A549 (cell line): ENCODE data around the gene E2F2. TPM values are rescaled to one million over a fixed set of nuclear protein-coding genes. Genes with fewer than 3 reads are reported as not detected.
A peak's percentile ranks its signal among the peaks of the same experiment; 100 is the strongest.

ENCODE experiments used
- CBX2 ChIP-seq: fragments of 200-600 bp; sonication (generic); IDR thresholded peaks from 2 replicates; pipeline ENCODE4 v1.6.1; 2016; ENCODE audit warnings: low read depth, mild to moderate bottlenecking, borderline replicate concordance
- CBX8 ChIP-seq: fragments of 200-600 bp; sonication (generic); IDR thresholded peaks from 2 replicates; pipeline ENCODE4 v1.6.1; 2016
- CEBPB ChIP-seq, 2 experiments: fragments of >200 bp in 1 of 2; sonication (Bioruptor Twin) in 1 of 2; formaldehyde crosslinking in 1 of 2; IDR thresholded peaks; 2 replicates each; pipeline ENCODE4 v1.6.1; 2012 to 2016
- CHD2 ChIP-seq: fragments of 150-350 bp; IDR thresholded peaks from 2 replicates; pipeline ENCODE4 v1.6.1; 2014; ENCODE audit warnings: low read length; ENCODE audit not compliant: partially characterized antibody
- CHD4 ChIP-seq: fragments of 200-600 bp; sonication (generic); IDR thresholded peaks from 2 replicates; pipeline ENCODE4 v1.6.1; 2016; ENCODE audit warnings: antibody characterized with exemption, mild to moderate bottlenecking, borderline replicate concordance
- EHMT2 ChIP-seq: fragments of 200-600 bp; sonication (generic); IDR thresholded peaks from 2 replicates; pipeline ENCODE4 v1.6.1; 2016; ENCODE audit warnings: antibody characterized with exemption, low read depth, mild to moderate bottlenecking, moderate library complexity
- FOSB ChIP-seq: fragments of 250-450 bp; sonication (Bioruptor Pico); IDR thresholded peaks from 2 replicates; pipeline ENCODE4 v1.5.0; 2020; ENCODE audit warnings: mild to moderate bottlenecking, moderate library complexity
- FOSL2 ChIP-seq, 2 experiments: fragments of 450-650 bp in 1 of 2; fragments of >200 bp in 1 of 2; sonication (Bioruptor Twin) in 1 of 2; formaldehyde crosslinking; IDR thresholded peaks; 2 replicates each; pipeline versions ENCODE4 v1.5.0 to v1.6.1; 2016 to 2020; ENCODE audit warnings: mild to moderate bottlenecking in 1 of 2, moderate library complexity in 1 of 2
- FOXS1 ChIP-seq: fragments of 250-450 bp; sonication (Bioruptor Pico); IDR thresholded peaks from 2 replicates; pipeline ENCODE4 v1.5.0; 2020; ENCODE audit warnings: mild to moderate bottlenecking, moderate library complexity
- GATA3 ChIP-seq: IDR thresholded peaks from 2 replicates; pipeline ENCODE4 v1.6.1; 2012; ENCODE audit warnings: borderline replicate concordance
- HEYL ChIP-seq: fragments of 250-450 bp; sonication (Bioruptor Pico); IDR thresholded peaks from 2 replicates; pipeline ENCODE4 v1.8.0; 2021; ENCODE audit warnings: mild to moderate bottlenecking, moderate library complexity
- HOXA7 ChIP-seq: fragments of 250-450 bp; sonication (Bioruptor Pico); IDR thresholded peaks from 2 replicates; pipeline ENCODE4 v1.5.0; 2020; ENCODE audit warnings: mild to moderate bottlenecking, moderate library complexity
- HOXB13 ChIP-seq: fragments of 250-450 bp; sonication (Bioruptor Pico); IDR thresholded peaks from 2 replicates; pipeline ENCODE4 v1.5.0; 2020; ENCODE audit warnings: low read depth, mild to moderate bottlenecking, moderate library complexity
- JUN ChIP-seq, 2 experiments: fragments of >200 bp; sonication (Bioruptor Twin); formaldehyde crosslinking; IDR thresholded peaks; 2 replicates in 1 of 2; 3 replicates in 1 of 2; pipeline ENCODE4 v1.6.1; 2016 to 2017
- JUNB ChIP-seq: fragments of >200 bp; sonication (Bioruptor Twin); formaldehyde crosslinking; IDR thresholded peaks from 2 replicates; pipeline ENCODE4 v1.6.1; 2016
- KDM5A ChIP-seq: fragments of 200-600 bp; sonication (generic); IDR thresholded peaks from 2 replicates; pipeline ENCODE4 v1.6.1; 2016; ENCODE audit warnings: antibody characterized with exemption, mild to moderate bottlenecking
- MAFK ChIP-seq: fragments of 450-650 bp; IDR thresholded peaks from 2 replicates; pipeline ENCODE4 v1.6.1; 2014; ENCODE audit not compliant: partially characterized antibody
- MAX ChIP-seq: IDR thresholded peaks from 2 replicates; pipeline ENCODE4 v1.6.1; 2012
- MAZ ChIP-seq: fragments of 150-350 bp; IDR thresholded peaks from 2 replicates; pipeline ENCODE4 v1.6.1; 2014; ENCODE audit warnings: antibody characterized with exemption, low read depth, low read length, borderline replicate concordance
- MYC ChIP-seq: IDR thresholded peaks from 2 replicates; pipeline ENCODE4 v1.6.1; 2012; ENCODE audit warnings: mild to moderate bottlenecking, inconsistent platforms, low read length, improper control_type of control experiment, borderline replicate concordance
- NPAS2 ChIP-seq: fragments of 250-450 bp; sonication (Bioruptor Pico); IDR thresholded peaks from 2 replicates; pipeline ENCODE4 v1.8.0; 2022; ENCODE audit warnings: mild to moderate bottlenecking, moderate library complexity, borderline replicate concordance
- POLR2AphosphoS2 ChIP-seq: conservative IDR thresholded peaks from 2 replicates; pipeline ENCODE4 v1.6.1; 2012; ENCODE audit warnings: low read length, improper control_type of control experiment, inconsistent platforms
- RAD21 ChIP-seq, 2 experiments: fragments of >200 bp in 1 of 2; sonication (Bioruptor Twin) in 1 of 2; formaldehyde crosslinking in 1 of 2; IDR thresholded peaks in 1 of 2; conservative IDR thresholded peaks in 1 of 2; 2 replicates in 1 of 2; 3 replicates in 1 of 2; pipeline ENCODE4 v1.6.1; 2012 to 2018; ENCODE audit warnings: inconsistent platforms in 1 of 2
- RARB ChIP-seq: fragments of 250-450 bp; sonication (Bioruptor Pico); IDR thresholded peaks from 2 replicates; pipeline ENCODE4 v1.8.0; 2021; ENCODE audit warnings: mild to moderate bottlenecking, moderate library complexity
- RFX5 ChIP-seq: fragments of 450-650 bp; IDR thresholded peaks from 2 replicates; pipeline ENCODE4 v1.7.1; 2014; ENCODE audit warnings: antibody characterized with exemption, mild to moderate bottlenecking, moderate library complexity
- SMC3 ChIP-seq: fragments of >200 bp; sonication (Bioruptor Twin); formaldehyde crosslinking; IDR thresholded peaks from 3 replicates; pipeline ENCODE4 v1.6.1; 2018; ENCODE audit warnings: inconsistent platforms
- SREBF2 ChIP-seq: fragments of 450-650 bp; IDR thresholded peaks from 2 replicates; pipeline ENCODE4 v1.6.1; 2014; ENCODE audit warnings: mild to moderate bottlenecking, moderate library complexity
- TP53 ChIP-seq: fragments of 250-450 bp; sonication (Bioruptor Pico); IDR thresholded peaks from 2 replicates; pipeline ENCODE4 v1.5.0; 2021; ENCODE audit warnings: mild to moderate bottlenecking, moderate library complexity
- ZC3H11A ChIP-seq: fragments of 450-650 bp; IDR thresholded peaks from 2 replicates; pipeline ENCODE4 v1.6.1; 2014; ENCODE audit warnings: antibody characterized with exemption, mild to moderate bottlenecking
- ZFP36 ChIP-seq: fragments of 450-650 bp; IDR thresholded peaks from 2 replicates; pipeline ENCODE4 v1.6.1; 2014; ENCODE audit warnings: borderline replicate concordance; ENCODE audit not compliant: partially characterized antibody
- ZNF302 ChIP-seq: fragments of 250-450 bp; sonication (Bioruptor Pico); IDR thresholded peaks from 2 replicates; pipeline ENCODE4 v1.9.0; 2021; ENCODE audit warnings: inconsistent platforms, mild to moderate bottlenecking, moderate library complexity
- polyA plus RNA-seq, 4 experiments: library from polyadenylated mRNA; depleted of rRNA in 3 of 4; stranded (reverse); fragments of >200 nt; fragmentation: RNase III in 1 of 4; extraction: RNeasy Plus Mini Kit Qiagen cat#74134 plus additional on column Dnase treatment in 1 of 4; gene quantifications; 2 replicates in 3 of 4; 3 replicates in 1 of 4; pipeline ENCODE4 v1.2.3, GENCODE V29; 2011 to 2017
- TF ChIP-seq, protein P1 (sequence below): fragments of 150-350 bp; IDR thresholded peaks from 2 replicates; pipeline ENCODE4 v1.6.1; 2014; ENCODE audit warnings: low read depth, mild to moderate bottlenecking, low read length
- TF ChIP-seq, protein P2 (sequence below): fragments of 250-450 bp; sonication (Bioruptor Pico); IDR thresholded peaks from 2 replicates; pipeline ENCODE4 v1.5.0; 2020; ENCODE audit warnings: low read depth, mild to moderate bottlenecking, moderate library complexity
- TF ChIP-seq, protein P3 (sequence below): fragments of >200 bp; sonication (Bioruptor Twin); formaldehyde crosslinking; IDR thresholded peaks from 3 replicates; pipeline ENCODE4 v1.5.1; 2016
- TF ChIP-seq, protein P4 (sequence below): fragments of >200 bp; sonication (Bioruptor Twin); formaldehyde crosslinking; IDR thresholded peaks from 2 replicates; pipeline ENCODE4 v1.6.1; 2016
- TF ChIP-seq, protein P5 (sequence below): fragments of 450-650 bp; IDR thresholded peaks from 2 replicates; pipeline ENCODE4 v1.6.1; 2014; ENCODE audit warnings: antibody characterized with exemption

Gene E2F2
- polyA plus RNA-seq, 2 of the 4 experiments (the other 2 are of a cell fraction) = 0.90 to 3.4 TPM

DNA sequence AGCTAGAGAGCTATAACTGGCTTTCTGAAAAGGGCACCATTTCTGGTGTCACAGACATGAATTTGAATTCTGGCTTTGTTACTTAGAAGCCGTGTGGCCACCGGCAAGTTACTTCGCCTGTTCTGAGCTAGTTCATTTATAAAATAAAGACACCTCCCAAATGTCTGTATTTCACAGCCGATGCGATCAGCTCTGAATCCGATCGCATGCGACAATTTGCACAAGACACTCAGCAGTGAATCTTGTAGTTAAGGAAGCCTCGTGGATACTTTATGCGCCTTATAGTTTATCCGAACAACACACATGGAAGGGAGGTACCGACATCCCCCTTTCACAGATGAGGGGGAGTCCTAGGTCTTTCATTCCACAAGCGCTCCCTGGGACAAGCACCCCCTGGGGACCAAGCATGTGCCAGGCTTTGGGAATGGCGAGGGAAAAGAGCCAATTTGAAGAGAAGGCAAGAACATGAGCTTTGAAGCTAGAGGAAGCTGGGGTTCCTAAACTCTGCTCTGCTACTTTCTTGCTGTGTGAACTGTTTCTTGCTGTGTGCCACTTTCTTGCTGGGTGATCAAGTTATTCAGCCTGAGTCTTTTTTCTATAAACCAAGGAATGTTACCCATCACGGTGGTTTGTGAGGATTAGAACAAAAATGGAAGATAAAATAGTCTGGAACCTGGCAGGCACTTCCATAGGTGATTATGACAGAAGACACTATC, 24.4 kb upstream of the E2F2 start (continued):
- TF ChIP-seq, protein P1, sequence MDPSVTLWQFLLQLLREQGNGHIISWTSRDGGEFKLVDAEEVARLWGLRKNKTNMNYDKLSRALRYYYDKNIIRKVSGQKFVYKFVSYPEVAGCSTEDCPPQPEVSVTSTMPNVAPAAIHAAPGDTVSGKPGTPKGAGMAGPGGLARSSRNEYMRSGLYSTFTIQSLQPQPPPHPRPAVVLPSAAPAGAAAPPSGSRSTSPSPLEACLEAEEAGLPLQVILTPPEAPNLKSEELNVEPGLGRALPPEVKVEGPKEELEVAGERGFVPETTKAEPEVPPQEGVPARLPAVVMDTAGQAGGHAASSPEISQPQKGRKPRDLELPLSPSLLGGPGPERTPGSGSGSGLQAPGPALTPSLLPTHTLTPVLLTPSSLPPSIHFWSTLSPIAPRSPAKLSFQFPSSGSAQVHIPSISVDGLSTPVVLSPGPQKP = no peak
- TF ChIP-seq RARB (CRISPR knock-in tag) (no peak; the same call in 1 of the 2 replicates), JUNB (no peak), HEYL (CRISPR knock-in tag) (peak; percentile 39; the same call in 1 of the 2 replicates), HOXB13 (CRISPR knock-in tag) (peak; percentile 68), KDM5A (no peak), MAFK (no peak), CBX8 (no peak), CHD2 (no peak), FOSB (CRISPR knock-in tag) (peak; percentile 74; the same call in 1 of the 2 replicates), JUN (IDR thresholded peaks at IDR 0.05) (no peak; a peak in 1 of 5 replicates), RFX5 (no peak), MYC (no peak; the same call in 1 of the 2 replicates), EHMT2 (no peak), MAX (peak; percentile 2; the same call in 1 of the 2 replicates), CEBPB (IDR thresholded peaks at IDR 0.05) (no peak), CBX2 (no peak), FOSL2 (IDR thresholded peaks at IDR 0.05) (no peak), FOSL2 (CRISPR knock-in tag; IDR thresholded peaks at IDR 0.05) (no peak), TP53 (CRISPR knock-in tag) (peak; percentile 86; the same call in 1 of the 2 replicates), SREBF2 (no peak), GATA3 (no peak), ZC3H11A (no peak), ZNF302 (no peak), SMC3 (no peak; the same call in 2 of the 3 replicates), FOXS1 (CRISPR knock-in tag) (no peak; the same call in 1 of the 2 replicates), NPAS2 (no peak), ZFP36 (no peak), POLR2AphosphoS2 (no peak), HOXA7 (CRISPR knock-in tag) (peak; percentile 46), MAZ (no peak), RAD21 (conservative IDR thresholded peaks at IDR 0.05 in 1 of 2, IDR thresholded peaks at IDR 0.05 in 1 of 2) (no peak), CHD4 (no peak)
- TF ChIP-seq, protein P2, sequence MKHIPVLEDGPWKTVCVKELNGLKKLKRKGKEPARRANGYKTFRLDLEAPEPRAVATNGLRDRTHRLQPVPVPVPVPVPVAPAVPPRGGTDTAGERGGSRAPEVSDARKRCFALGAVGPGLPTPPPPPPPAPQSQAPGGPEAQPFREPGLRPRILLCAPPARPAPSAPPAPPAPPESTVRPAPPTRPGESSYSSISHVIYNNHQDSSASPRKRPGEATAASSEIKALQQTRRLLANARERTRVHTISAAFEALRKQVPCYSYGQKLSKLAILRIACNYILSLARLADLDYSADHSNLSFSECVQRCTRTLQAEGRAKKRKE = 0 out of 2 replicates have a peak, but pooled peaks have one; percentile 24
- TF ChIP-seq, protein P3, sequence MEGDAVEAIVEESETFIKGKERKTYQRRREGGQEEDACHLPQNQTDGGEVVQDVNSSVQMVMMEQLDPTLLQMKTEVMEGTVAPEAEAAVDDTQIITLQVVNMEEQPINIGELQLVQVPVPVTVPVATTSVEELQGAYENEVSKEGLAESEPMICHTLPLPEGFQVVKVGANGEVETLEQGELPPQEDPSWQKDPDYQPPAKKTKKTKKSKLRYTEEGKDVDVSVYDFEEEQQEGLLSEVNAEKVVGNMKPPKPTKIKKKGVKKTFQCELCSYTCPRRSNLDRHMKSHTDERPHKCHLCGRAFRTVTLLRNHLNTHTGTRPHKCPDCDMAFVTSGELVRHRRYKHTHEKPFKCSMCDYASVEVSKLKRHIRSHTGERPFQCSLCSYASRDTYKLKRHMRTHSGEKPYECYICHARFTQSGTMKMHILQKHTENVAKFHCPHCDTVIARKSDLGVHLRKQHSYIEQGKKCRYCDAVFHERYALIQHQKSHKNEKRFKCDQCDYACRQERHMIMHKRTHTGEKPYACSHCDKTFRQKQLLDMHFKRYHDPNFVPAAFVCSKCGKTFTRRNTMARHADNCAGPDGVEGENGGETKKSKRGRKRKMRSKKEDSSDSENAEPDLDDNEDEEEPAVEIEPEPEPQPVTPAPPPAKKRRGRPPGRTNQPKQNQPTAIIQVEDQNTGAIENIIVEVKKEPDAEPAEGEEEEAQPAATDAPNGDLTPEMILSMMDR = no peak
- TF ChIP-seq, protein P4, sequence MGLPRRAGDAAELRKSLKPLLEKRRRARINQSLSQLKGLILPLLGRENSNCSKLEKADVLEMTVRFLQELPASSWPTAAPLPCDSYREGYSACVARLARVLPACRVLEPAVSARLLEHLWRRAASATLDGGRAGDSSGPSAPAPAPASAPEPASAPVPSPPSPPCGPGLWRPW = no peak
- TF ChIP-seq, protein P5, sequence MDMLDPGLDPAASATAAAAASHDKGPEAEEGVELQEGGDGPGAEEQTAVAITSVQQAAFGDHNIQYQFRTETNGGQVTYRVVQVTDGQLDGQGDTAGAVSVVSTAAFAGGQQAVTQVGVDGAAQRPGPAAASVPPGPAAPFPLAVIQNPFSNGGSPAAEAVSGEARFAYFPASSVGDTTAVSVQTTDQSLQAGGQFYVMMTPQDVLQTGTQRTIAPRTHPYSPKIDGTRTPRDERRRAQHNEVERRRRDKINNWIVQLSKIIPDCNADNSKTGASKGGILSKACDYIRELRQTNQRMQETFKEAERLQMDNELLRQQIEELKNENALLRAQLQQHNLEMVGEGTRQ = no peak
